K562 (cell line): ENCODE results near the gene MERTK. TPM values are rescaled to one million over a fixed set of nuclear protein-coding genes. Genes with fewer than 3 reads are reported as not detected.

Source experiments
- ATAC-seq: fragments of 200-7000 bp; cut with Tn5 transposase; 3 replicates; pipeline ENCODE4 v1.9.1; 2020; ENCODE audit warnings: moderate library complexity
- BruUV-seq: library from RNA; stranded (reverse); fragments of 400-500 nt; replicated peaks from 2 replicates; lab custom pipeline; 2021; lab: Mats Ljungman, UMichigan
- CTCF ChIA-PET: fragments of 300-600 bp; formaldehyde crosslinking; extraction: SDS; loops from one replicate; lab custom pipeline; 2021; ENCODE audit warnings: low intra/inter-chr PET ratio; lab: Yijun Ruan, JAX
- POLR2A ChIA-PET: fragments of 300-600, 350-650 bp; sonication (Branson Sonifier 250); formaldehyde crosslinking; extraction: SDS; loops from one replicate; lab custom pipeline; 2021; ENCODE audit warnings: antibody characterized with exemption, inconsistent platforms; lab: Yijun Ruan, JAX
- DNase-seq, 4 experiments: peaks; one replicate each; pipeline versions ENCODE4 v3.0.0 to v3.0.0-alpha.2; 2011 to 2018; ENCODE audit warnings: low spot score in 3 of 4, mixed read lengths in 3 of 4; ENCODE audit errors: extremely low read depth in 1 of 4
- FAIRE-seq: peaks from 2 replicates; lab custom pipeline; 2011; peaks lifted over from hg19 to GRCh38; lab: Jason Lieb, UNC
- H2AFZ ChIP-seq: 2 replicates; pipeline ENCODE4 v1.6.0; 2011; ENCODE audit warnings: low read depth, low read length, control low read depth, inconsistent platforms
- H3K27ac ChIP-seq: fragments of 200-600 bp; 3 replicates; pipeline ENCODE4 v1.8.0; 2011; ENCODE audit warnings: low read depth, mild to moderate bottlenecking, control low read depth, inconsistent platforms, low read length, moderate library complexity, mixed read lengths; ENCODE audit errors: extremely low read depth
- H3K27me3 ChIP-seq, 2 experiments: fragments of 300-600 bp in 1 of 2; 2 replicates in 1 of 2; 3 replicates in 1 of 2; pipeline versions ENCODE4 v1.6.0 to v1.8.0; 2011; ENCODE audit warnings: inconsistent platforms in 2 of 2, low read length in 2 of 2, mild to moderate bottlenecking in 1 of 2, mixed read lengths in 1 of 2, moderate library complexity in 1 of 2; ENCODE audit not compliant: control insufficient read depth in 2 of 2, insufficient read depth in 2 of 2
- H3K36me3 ChIP-seq: fragments of 300-600 bp; 3 replicates; pipeline ENCODE4 v1.8.0; 2011; ENCODE audit warnings: mild to moderate bottlenecking, low read length, inconsistent platforms; ENCODE audit not compliant: control insufficient read depth, insufficient read depth
- H3K4me1 ChIP-seq, 2 experiments: fragments of 200-600 bp in 1 of 2; replicated peaks in 1 of 2; 2 replicates in 1 of 2; 3 replicates in 1 of 2; pipeline versions ENCODE4 v1.5.1 to v1.8.0; 2011; ENCODE audit warnings: inconsistent platforms in 2 of 2, low read length in 2 of 2, mild to moderate bottlenecking in 1 of 2, mixed read lengths in 1 of 2, moderate library complexity in 1 of 2; ENCODE audit not compliant: control insufficient read depth in 2 of 2, insufficient read depth in 2 of 2
- H3K4me2 ChIP-seq: 2 replicates; pipeline ENCODE4 v1.6.1; 2011; ENCODE audit warnings: low read length, control low read depth, inconsistent platforms, mixed read lengths; ENCODE audit not compliant: insufficient read depth
- H3K4me3 ChIP-seq: fragments of 200-600 bp; sonication (generic), shearing (Covaris generic); 2 replicates; pipeline ENCODE4 v1.5.1; 2016; ENCODE audit warnings: control low read depth, inconsistent platforms
- H3K79me2 ChIP-seq: fragments of 200-600 bp; 3 replicates; pipeline ENCODE4 v1.8.0; 2011; ENCODE audit warnings: low read length, inconsistent platforms; ENCODE audit not compliant: control insufficient read depth, insufficient read depth
- H3K9ac ChIP-seq, 2 experiments: 2 replicates each; pipeline versions ENCODE4 v1.6.0 to v1.6.1; 2011; ENCODE audit warnings: low read depth in 2 of 2, low read length in 2 of 2, control low read depth in 1 of 2, inconsistent platforms in 1 of 2, mild to moderate bottlenecking in 1 of 2, mixed read lengths in 1 of 2; ENCODE audit not compliant: insufficient read depth in 1 of 2
- H3K9me1 ChIP-seq: one replicate; pipeline ENCODE4 v1.6.0; 2011; ENCODE audit warnings: inconsistent platforms, mild to moderate bottlenecking, low read length, moderate library complexity; ENCODE audit not compliant: control insufficient read depth, insufficient read depth
- H3K9me3 ChIP-seq: replicated peaks from 2 replicates; pipeline ENCODE4 v1.5.1; 2011; ENCODE audit warnings: low read depth, low read length, inconsistent platforms; ENCODE audit not compliant: control insufficient read depth, insufficient read depth
- H4K20me1 ChIP-seq: replicated peaks from 2 replicates; pipeline ENCODE4 v1.6.1; 2011; ENCODE audit warnings: low read length, inconsistent platforms, mixed read lengths; ENCODE audit not compliant: control insufficient read depth, insufficient read depth
- BACH1 ChIP-seq: fragments of 200-800 bp; sonication (Bioruptor generic); IDR thresholded peaks from 2 replicates; pipeline ENCODE4 v1.6.1; 2016; ENCODE audit warnings: missing genetic modification characterization, missing compliant biosample characterization
- HDAC1 ChIP-seq, 2 experiments: fragments of 450-650 bp; IDR thresholded peaks; 2 replicates each; pipeline ENCODE4 v1.6.1; 2016 to 2017; ENCODE audit warnings: inconsistent platforms in 1 of 2, mild to moderate bottlenecking in 1 of 2, moderate library complexity in 1 of 2
- RFX1 ChIP-seq: fragments of 450-650 bp; IDR thresholded peaks from 2 replicates; pipeline ENCODE4 v1.6.1; 2016; ENCODE audit warnings: mild to moderate bottlenecking, moderate library complexity
- STAT5A ChIP-seq: IDR thresholded peaks from 2 replicates; pipeline ENCODE4 v1.6.1; 2012; ENCODE audit warnings: low read length, inconsistent platforms, borderline replicate concordance
- WHSC1 ChIP-seq: IDR thresholded peaks from one replicate; pipeline ENCODE4 v1.6.1; 2012; ENCODE audit warnings: low read length, control low read depth, inconsistent platforms
- YY1 ChIP-seq, 3 experiments: IDR thresholded peaks; 2 replicates each; pipeline ENCODE4 v1.6.1; 2011; ENCODE audit warnings: low read length in 2 of 3, mild to moderate bottlenecking in 2 of 3, moderate library complexity in 2 of 3, borderline replicate concordance in 1 of 3, control low read depth in 1 of 3, low read depth in 1 of 3; ENCODE audit not compliant: insufficient read depth in 3 of 3, insufficient replicate concordance in 2 of 3, control insufficient read depth in 1 of 3, insufficient read length in 1 of 3; ENCODE audit errors: extremely low read depth in 1 of 3
- WGBS: fragments of 100-300 bp; shearing (Covaris generic); methylation state at CpG from one replicate; pipeline ENCODE4 v1.1.6; 2016; ENCODE audit warnings: low coverage, mixed read lengths; ENCODE audit not compliant: insufficient coverage; ENCODE audit errors: missing lambda C conversion rate; 5-methylcytosine and 5-hydroxymethylcytosine counted together
- in situ Hi-C: fragments of 300-500 bp; cut with MboI; formaldehyde crosslinking; loops from 4 replicates; pipeline ENCODE4 v1.15.0; 2018; ENCODE audit warnings: inconsistent platforms, mixed read lengths
- intact Hi-C: fragments of 100-400 bp; cut with micrococcal nuclease; formaldehyde crosslinking; loops from 2 replicates; pipeline ENCODE4 v1.14.2; 2022
- polyA plus RNA-seq, 8 experiments: library from polyadenylated mRNA; depleted of rRNA in 4 of 8; stranded (reverse) in 5 of 8; unstranded in 3 of 8; fragments of >200 nt; fragmentation: Nextera tagmentation in 2 of 8; fragmentation: Illumina TruSeq in 1 of 8; extraction: Ambion mirVana in 2 of 8; extraction: Trizol in 1 of 8; gene quantifications; 2 replicates each; pipeline versions ENCODE4 v1.2.1 to v1.2.3, GENCODE V29; 2011 to 2014; ENCODE audit warnings: inconsistent platforms in 1 of 8, missing spikeins in 1 of 8
- total RNA-seq, 7 experiments: library from RNA; depleted of rRNA in 6 of 7; stranded (reverse); fragments of >200 nt in 6 of 7; fragmentation: Illumina TruSeq in 2 of 7; extraction: Trizol in 2 of 7; gene quantifications; 2 replicates each; pipeline versions ENCODE4 v1.2.1 to v1.2.3, GENCODE V29; 2011 to 2021; ENCODE audit warnings: low replicate concordance in 1 of 7
- TF ChIP-seq, protein P1 (sequence below): sonication (generic); formaldehyde crosslinking; IDR thresholded peaks from 2 replicates; pipeline ENCODE4 v1.8.1; 2023; ENCODE audit warnings: mild to moderate bottlenecking, missing genetic modification reagents
- TF ChIP-seq, protein P2 (sequence below): fragments of 250-450 bp; sonication (Bioruptor Pico); IDR thresholded peaks from 2 replicates; pipeline ENCODE4 v1.8.0; 2021; ENCODE audit warnings: borderline replicate concordance, mild to moderate bottlenecking, moderate library complexity; ENCODE audit not compliant: poor library complexity, severe bottlenecking
- TF ChIP-seq, protein P3 (sequence below): sonication (generic); formaldehyde crosslinking; IDR thresholded peaks from 2 replicates; pipeline ENCODE4 v1.8.0; 2022; ENCODE audit warnings: missing genetic modification reagents, mild to moderate bottlenecking, moderate library complexity, borderline replicate concordance
- TF ChIP-seq, protein P4 (sequence below): fragments of 450-650 bp; formaldehyde crosslinking; conservative IDR thresholded peaks from 2 replicates; pipeline ENCODE4 v1.4.0; 2022; ENCODE audit warnings: mild to moderate bottlenecking, missing genetic modification characterization
- TF ChIP-seq, protein P5 (sequence below), 3 experiments: fragments of 200-800 bp in 1 of 3; sonication (Bioruptor generic) in 1 of 3; sonication (generic) in 1 of 3; formaldehyde crosslinking in 1 of 3; IDR thresholded peaks; 2 replicates each; pipeline versions ENCODE4 v1.6.1 to v1.8.0; 2016 to 2022; ENCODE audit warnings: mild to moderate bottlenecking in 2 of 3, missing compliant biosample characterization in 2 of 3, missing genetic modification characterization in 2 of 3, missing genetic modification reagents in 1 of 3

The MERTK gene
- total and polyA plus RNA-seq, 9 of the 15 experiments (the other 6 are each of a cell fraction or from before 2014, with no cell fraction given) = 0.23 to 1.6 (median 0.74) TPM

DNA sequence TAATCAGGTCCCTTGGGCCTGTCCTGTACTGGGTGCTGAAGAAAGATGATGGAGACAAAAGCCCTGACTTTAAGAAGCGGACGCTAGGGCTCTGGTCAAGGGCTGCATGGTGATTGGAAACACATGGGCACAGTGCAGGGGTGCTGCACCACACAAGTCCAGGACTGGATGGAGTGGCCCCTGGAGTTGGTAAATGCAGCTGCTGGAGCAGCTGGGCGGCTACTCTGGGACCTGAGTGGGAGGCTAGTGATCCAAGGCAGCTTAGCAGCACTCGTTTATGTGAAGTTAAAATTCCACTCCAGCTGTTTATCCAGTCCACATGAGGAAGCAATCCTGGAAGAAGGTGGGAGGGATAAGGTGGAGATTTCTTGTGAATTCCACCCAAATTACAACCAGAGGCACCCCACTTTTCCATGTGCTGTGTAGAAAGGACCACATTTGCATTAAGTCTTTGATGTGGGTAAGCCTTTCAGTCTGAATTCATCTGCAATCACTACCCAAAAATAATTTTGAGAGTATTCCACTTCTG is 24.9 kb downstream of the MERTK start:
- H3K4me3 ChIP-seq = no peak overlapping the region
- H3K4me1 ChIP-seq = peaks cover 12 to 16% of the 10 kb centered on the region in 2 experiments; a peak in 4 of 5 replicates
- no peak overlapping the region for H3K4me2 ChIP-seq
- ChIA-PET CTCF (no interaction called here), POLR2A (interaction anchor here (0.8 kb wide), 1 partner anchor 132 kb away, joined by 3 read pairs; the partner anchor contains the start of gene TMEM87B)
- H3K27ac ChIP-seq = no peak overlapping the region
- no peak for DNase-seq
- H3K9me1 ChIP-seq = no peaks in the 10 kb centered on the region
- no peaks in the 10 kb centered on the region; a peak in 3 of 5 replicates for H3K27me3 ChIP-seq
- 3% methylated on average over 4 of the region's 4 CpGs for WGBS
- H3K9ac ChIP-seq = no peak overlapping the region; a peak in 1 of 4 replicates
- no peaks in the 10 kb centered on the region for H3K36me3 ChIP-seq
- no peaks in the 10 kb centered on the region for H4K20me1 ChIP-seq
- no peak for TF ChIP-seq WHSC1
- TF ChIP-seq, protein P1, sequence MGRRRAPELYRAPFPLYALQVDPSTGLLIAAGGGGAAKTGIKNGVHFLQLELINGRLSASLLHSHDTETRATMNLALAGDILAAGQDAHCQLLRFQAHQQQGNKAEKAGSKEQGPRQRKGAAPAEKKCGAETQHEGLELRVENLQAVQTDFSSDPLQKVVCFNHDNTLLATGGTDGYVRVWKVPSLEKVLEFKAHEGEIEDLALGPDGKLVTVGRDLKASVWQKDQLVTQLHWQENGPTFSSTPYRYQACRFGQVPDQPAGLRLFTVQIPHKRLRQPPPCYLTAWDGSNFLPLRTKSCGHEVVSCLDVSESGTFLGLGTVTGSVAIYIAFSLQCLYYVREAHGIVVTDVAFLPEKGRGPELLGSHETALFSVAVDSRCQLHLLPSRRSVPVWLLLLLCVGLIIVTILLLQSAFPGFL (CRISPR knock-in tag) = no peak
- TF ChIP-seq HDAC1 (IDR thresholded peaks at IDR 0.05) = no peak
- TF ChIP-seq, protein P2, sequence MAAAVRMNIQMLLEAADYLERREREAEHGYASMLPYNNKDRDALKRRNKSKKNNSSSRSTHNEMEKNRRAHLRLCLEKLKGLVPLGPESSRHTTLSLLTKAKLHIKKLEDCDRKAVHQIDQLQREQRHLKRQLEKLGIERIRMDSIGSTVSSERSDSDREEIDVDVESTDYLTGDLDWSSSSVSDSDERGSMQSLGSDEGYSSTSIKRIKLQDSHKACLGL (CRISPR knock-in tag) = no peak
- no peak for TF ChIP-seq YY1 (IDR thresholded peaks at IDR 0.05; ENCODE audit: borderline replicate concordance in 1 of 3, control insufficient read depth in 1 of 3, extremely low read depth in 1 of 3, insufficient read depth in 3 of 3, insufficient read length in 1 of 3, insufficient replicate concordance in 2 of 3, low read depth in 1 of 3, low read length in 2 of 3)
- no peak for TF ChIP-seq BACH1
- TF ChIP-seq STAT5A = no peak
- TF ChIP-seq RFX1 = no peak
- TF ChIP-seq, protein P3, sequence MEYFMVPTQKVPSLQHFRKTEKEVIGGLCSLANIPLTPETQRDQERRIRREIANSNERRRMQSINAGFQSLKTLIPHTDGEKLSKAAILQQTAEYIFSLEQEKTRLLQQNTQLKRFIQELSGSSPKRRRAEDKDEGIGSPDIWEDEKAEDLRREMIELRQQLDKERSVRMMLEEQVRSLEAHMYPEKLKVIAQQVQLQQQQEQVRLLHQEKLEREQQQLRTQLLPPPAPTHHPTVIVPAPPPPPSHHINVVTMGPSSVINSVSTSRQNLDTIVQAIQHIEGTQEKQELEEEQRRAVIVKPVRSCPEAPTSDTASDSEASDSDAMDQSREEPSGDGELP (CRISPR knock-in tag) = no peak
- TF ChIP-seq, protein P4, sequence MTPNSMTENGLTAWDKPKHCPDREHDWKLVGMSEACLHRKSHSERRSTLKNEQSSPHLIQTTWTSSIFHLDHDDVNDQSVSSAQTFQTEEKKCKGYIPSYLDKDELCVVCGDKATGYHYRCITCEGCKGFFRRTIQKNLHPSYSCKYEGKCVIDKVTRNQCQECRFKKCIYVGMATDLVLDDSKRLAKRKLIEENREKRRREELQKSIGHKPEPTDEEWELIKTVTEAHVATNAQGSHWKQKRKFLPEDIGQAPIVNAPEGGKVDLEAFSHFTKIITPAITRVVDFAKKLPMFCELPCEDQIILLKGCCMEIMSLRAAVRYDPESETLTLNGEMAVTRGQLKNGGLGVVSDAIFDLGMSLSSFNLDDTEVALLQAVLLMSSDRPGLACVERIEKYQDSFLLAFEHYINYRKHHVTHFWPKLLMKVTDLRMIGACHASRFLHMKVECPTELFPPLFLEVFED = no peak
- TF ChIP-seq, protein P5, sequence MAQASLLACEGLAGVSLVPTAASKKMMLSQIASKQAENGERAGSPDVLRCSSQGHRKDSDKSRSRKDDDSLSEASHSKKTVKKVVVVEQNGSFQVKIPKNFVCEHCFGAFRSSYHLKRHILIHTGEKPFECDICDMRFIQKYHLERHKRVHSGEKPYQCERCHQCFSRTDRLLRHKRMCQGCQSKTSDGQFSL (CRISPR knock-in tag; IDR thresholded peaks at IDR 0.05) = no peak
- TF ChIP-seq, protein P5 (tag; IDR thresholded peaks at IDR 0.05) = no peak
- ATAC-seq = no peak
- no TSS peak for BruUV-seq
- no peaks in the 10 kb centered on the region for H3K9me3 ChIP-seq
- no peaks in the 10 kb centered on the region for H3K79me2 ChIP-seq
- FAIRE-seq = no peak
- intact Hi-C loops = no loop called here
- H2AFZ ChIP-seq = no peak overlapping the region
- in situ Hi-C loops = no loop called here
